ENCODE data around the gene XRCC4. TPM values are rescaled to one million over a fixed set of nuclear protein-coding genes. Genes with fewer than 3 reads are reported as not detected.

Gene XRCC4
- total and polyA plus RNA-seq, 4 donors: 2.3 to 4.9 (median 3.0) TPM

- TF ChIP-seq, protein P1, sequence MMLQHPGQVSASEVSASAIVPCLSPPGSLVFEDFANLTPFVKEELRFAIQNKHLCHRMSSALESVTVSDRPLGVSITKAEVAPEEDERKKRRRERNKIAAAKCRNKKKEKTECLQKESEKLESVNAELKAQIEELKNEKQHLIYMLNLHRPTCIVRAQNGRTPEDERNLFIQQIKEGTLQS (IDR thresholded peaks at IDR 0.05): no peak
- no peak for TF ChIP-seq RAD21 (IDR thresholded peaks at IDR 0.05)
- TF ChIP-seq, protein P2, sequence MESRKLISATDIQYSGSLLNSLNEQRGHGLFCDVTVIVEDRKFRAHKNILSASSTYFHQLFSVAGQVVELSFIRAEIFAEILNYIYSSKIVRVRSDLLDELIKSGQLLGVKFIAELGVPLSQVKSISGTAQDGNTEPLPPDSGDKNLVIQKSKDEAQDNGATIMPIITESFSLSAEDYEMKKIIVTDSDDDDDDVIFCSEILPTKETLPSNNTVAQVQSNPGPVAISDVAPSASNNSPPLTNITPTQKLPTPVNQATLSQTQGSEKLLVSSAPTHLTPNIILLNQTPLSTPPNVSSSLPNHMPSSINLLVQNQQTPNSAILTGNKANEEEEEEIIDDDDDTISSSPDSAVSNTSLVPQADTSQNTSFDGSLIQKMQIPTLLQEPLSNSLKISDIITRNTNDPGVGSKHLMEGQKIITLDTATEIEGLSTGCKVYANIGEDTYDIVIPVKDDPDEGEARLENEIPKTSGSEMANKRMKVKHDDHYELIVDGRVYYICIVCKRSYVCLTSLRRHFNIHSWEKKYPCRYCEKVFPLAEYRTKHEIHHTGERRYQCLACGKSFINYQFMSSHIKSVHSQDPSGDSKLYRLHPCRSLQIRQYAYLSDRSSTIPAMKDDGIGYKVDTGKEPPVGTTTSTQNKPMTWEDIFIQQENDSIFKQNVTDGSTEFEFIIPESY (IDR thresholded peaks at IDR 0.05): no peak
- TF ChIP-seq JUND (IDR thresholded peaks at IDR 0.05): no peak
- no peak for TF ChIP-seq TAF1 (conservative IDR thresholded peaks at IDR 0.05)
- TF ChIP-seq HNF4G (IDR thresholded peaks at IDR 0.05): no peak
- TF ChIP-seq NR2F2 (IDR thresholded peaks at IDR 0.05): no peak
Observed at GRCh38 chr5:83031381-83031780, 46.0 kb upstream of the XRCC4 start (continued).

DNA sequence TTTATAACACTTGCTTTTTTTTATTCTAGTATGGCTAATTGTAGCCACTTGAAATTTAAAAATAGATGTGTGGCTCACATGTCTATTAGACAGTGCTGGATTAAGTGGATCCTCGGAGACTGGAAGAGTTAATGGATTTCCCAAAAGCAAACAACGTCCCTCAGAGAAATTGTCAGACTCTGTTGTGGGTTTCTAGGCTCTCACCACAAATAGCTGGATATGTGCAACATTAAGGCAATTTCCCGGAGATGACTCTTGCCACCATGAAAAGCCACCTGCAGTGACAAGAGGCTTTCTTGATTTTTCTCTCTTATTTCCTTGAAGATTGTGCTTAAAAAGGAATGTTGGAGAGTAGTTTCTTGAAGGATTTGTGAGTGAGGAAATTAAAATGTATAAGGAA, 43.3 kb upstream of the XRCC4 start:
- no peak overlapping the region for H3K9ac ChIP-seq (ENCODE audit: low read depth in 1 of 2, low read length in 2 of 2)
- H3K9me3 ChIP-seq (ENCODE audit: control insufficient read depth in 4 of 4, low read length in 3 of 4): no peaks in the 10 kb centered on the region
- H3K27me3 ChIP-seq (ENCODE audit: control insufficient read depth in 4 of 4, insufficient read depth in 4 of 4, low read length in 3 of 4): no peaks in the 10 kb centered on the region
- no peak for DNase-seq (ENCODE audit: low spot score)
- H3K4me3 ChIP-seq (ENCODE audit: low read depth in 1 of 3, low read length in 3 of 3): no peak overlapping the region
- no peaks in the 10 kb centered on the region for H3K36me3 ChIP-seq (ENCODE audit: control insufficient read depth in 4 of 4, insufficient read depth in 3 of 4, low read depth in 1 of 4, low read length in 3 of 4)
- no peak for TF ChIP-seq SP1 (IDR thresholded peaks at IDR 0.05)
- no peak for TF ChIP-seq GABPA (IDR thresholded peaks at IDR 0.05 in 1 of 2, conservative IDR thresholded peaks at IDR 0.05 in 1 of 2)
- TF ChIP-seq, protein P2 (IDR thresholded peaks at IDR 0.05): no peak
- TF ChIP-seq, protein P1 (IDR thresholded peaks at IDR 0.05): no peak
- TF ChIP-seq RXRA (IDR thresholded peaks at IDR 0.05): no peak
- TF ChIP-seq TAF1 (conservative IDR thresholded peaks at IDR 0.05): no peak
- TF ChIP-seq HNF4A (conservative IDR thresholded peaks at IDR 0.05): no peak
- TF ChIP-seq FOXA1 (IDR thresholded peaks at IDR 0.05): no peak
- no peak for TF ChIP-seq FOXA2 (IDR thresholded peaks at IDR 0.05)
- TF ChIP-seq RAD21 (IDR thresholded peaks at IDR 0.05): no peak
- TF ChIP-seq JUND (IDR thresholded peaks at IDR 0.05): no peak
- TF ChIP-seq YY1 (IDR thresholded peaks at IDR 0.05): no peak
- TF ChIP-seq HNF4G (IDR thresholded peaks at IDR 0.05): no peak
- TF ChIP-seq REST (IDR thresholded peaks at IDR 0.05): no peak
- no peak for TF ChIP-seq NR2F2 (IDR thresholded peaks at IDR 0.05)
- TF ChIP-seq EGR1 (IDR thresholded peaks at IDR 0.05; ENCODE audit: low read depth in 2 of 2): no peak
- no peak for TF ChIP-seq CTCF (IDR thresholded peaks at IDR 0.05; ENCODE audit: low read depth, low read length, missing input control)
- TF ChIP-seq MAX (IDR thresholded peaks at IDR 0.05): no peak
- no peaks in the 10 kb centered on the region for H3K4me1 ChIP-seq (ENCODE audit: control insufficient read depth in 4 of 4, insufficient read depth in 4 of 4, low read length in 3 of 4)
- no peak overlapping the region for H3K27ac ChIP-seq (ENCODE audit: low read depth in 1 of 2, low read length in 2 of 2)
- 76% methylated on average over 3 of the region's 3 CpGs for WGBS
